ENCODE data around the gene ELL. TPM values are rescaled to one million over a fixed set of nuclear protein-coding genes. Genes with fewer than 3 reads are reported as not detected.

The ELL gene
- total RNA-seq, 1 donor from 2014 or later: 30.5 TPM

DNA sequence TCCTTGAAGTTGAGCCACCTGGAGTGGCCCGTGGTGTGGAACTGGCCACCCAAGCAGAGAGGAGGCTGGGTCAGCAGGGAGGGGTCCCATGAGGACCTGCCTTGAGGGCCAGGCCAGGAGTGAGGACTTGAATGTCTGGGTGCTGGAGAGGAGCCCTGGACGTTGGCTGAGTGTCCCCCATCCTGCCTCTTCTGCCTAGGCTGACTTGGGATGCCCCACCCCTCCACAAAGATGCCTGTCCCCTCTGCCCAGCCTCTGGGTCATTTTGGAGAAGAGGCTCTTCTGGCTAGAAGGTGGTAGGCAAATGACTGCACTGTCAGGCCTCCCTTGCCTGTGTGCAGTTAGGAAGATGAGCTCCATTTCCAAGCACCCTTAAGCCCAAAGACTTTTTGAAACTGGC lies 100.9 kb downstream of the ELL start:
- H3K36me3 ChIP-seq: no peaks in the 10 kb centered on the region
- H3K4me3 ChIP-seq: peak overlapping the region in 1 of 2 donors; percentile 65
- no peaks in the 10 kb centered on the region for H3K27me3 ChIP-seq
- H3K9me3 ChIP-seq: no peaks in the 10 kb centered on the region
- no peak for DNase-seq (ENCODE audit: low spot score in 2 of 2)
- H3K27ac ChIP-seq: peak overlapping the region; percentile 74 to 93
- TF ChIP-seq, protein P1, sequence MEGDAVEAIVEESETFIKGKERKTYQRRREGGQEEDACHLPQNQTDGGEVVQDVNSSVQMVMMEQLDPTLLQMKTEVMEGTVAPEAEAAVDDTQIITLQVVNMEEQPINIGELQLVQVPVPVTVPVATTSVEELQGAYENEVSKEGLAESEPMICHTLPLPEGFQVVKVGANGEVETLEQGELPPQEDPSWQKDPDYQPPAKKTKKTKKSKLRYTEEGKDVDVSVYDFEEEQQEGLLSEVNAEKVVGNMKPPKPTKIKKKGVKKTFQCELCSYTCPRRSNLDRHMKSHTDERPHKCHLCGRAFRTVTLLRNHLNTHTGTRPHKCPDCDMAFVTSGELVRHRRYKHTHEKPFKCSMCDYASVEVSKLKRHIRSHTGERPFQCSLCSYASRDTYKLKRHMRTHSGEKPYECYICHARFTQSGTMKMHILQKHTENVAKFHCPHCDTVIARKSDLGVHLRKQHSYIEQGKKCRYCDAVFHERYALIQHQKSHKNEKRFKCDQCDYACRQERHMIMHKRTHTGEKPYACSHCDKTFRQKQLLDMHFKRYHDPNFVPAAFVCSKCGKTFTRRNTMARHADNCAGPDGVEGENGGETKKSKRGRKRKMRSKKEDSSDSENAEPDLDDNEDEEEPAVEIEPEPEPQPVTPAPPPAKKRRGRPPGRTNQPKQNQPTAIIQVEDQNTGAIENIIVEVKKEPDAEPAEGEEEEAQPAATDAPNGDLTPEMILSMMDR (IDR thresholded peaks at IDR 0.05): no peak
- intact Hi-C loops (cut with DNase I): no loop called here
- peaks cover 12 to 53% of the 10 kb centered on the region in 2 donors for H3K4me1 ChIP-seq

GRCh38 chr19:18419699-18420460 lies 102.0 kb downstream of the ELL start:
- no peak for DNase-seq (ENCODE audit: low spot score in 2 of 2)
- Histone ChIP-seq H3K27ac (peak overlapping the region; percentile 74 to 93), H3K36me3 (no peaks in the 10 kb centered on the region), H3K4me3 (peak overlapping the region; percentile 65 to 75), H3K27me3 (no peaks in the 10 kb centered on the region), H3K9me3 (no peaks in the 10 kb centered on the region), H3K4me1 (peaks cover 15 to 53% of the 10 kb centered on the region in 2 donors)
- intact Hi-C loops (cut with DNase I): loop anchor here (2.0 to 10.0 kb wide), 4 partner anchors 17 to 315 kb away; partner anchors contain the start of gene RAB3A
- TF ChIP-seq, protein P1 (IDR thresholded peaks at IDR 0.05): no peak

DNA sequence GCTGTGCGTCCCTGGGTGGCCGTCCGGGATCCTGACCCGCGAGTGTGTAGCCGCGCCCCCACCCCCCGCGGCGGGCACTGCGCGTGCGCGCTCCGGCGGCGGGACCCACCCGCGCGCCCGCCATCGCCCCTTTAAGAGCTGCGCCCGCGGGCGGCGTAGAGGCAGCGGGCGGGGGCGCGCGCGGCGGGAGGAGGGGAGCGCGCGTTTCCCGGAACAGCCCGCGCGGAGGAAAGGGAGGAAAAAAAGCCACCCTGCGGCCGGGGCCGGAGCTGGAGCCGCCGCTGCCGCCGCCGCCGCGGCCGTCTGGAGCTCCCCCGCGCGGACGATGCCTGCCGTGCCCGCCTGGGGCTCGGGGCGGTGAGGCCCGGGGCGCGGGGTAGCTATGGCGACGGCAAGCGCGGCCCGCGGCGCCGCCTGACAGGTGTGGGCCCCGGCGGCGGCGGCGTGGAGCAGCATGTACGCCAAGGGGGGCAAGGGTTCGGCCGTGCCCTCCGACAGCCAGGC lies 102.6 kb downstream of the ELL start, which contains the start of gene SSBP4:
Gene SSBP4 (plus strand): TSS at position 204 of the 504 bp plus-strand sequence. CDS start 251 bp downstream, at position 455.
- Histone ChIP-seq H3K4me3 (peak within 1 kb of the TSS; percentile 65 to 75), H3K9me3 (no peaks in the 10 kb centered on the region), H3K27me3 (no peaks in the 10 kb centered on the region), H3K27ac (peak within 1 kb of the TSS; percentile 93 to 96), H3K36me3 (no peaks in the 10 kb centered on the region), H3K4me1 (peaks cover 15 to 57% of the 10 kb centered on the region in 2 donors)
- TF ChIP-seq, protein P1 (IDR thresholded peaks at IDR 0.05): peak in 1 of 3 experiments; percentile 76
- peak in 1 of 2 donors; percentile 86 for DNase-seq (ENCODE audit: low spot score in 2 of 2)
- intact Hi-C loops (cut with DNase I): loop anchor here (2.0 to 10.0 kb wide), 4 partner anchors 18 to 314 kb away; partner anchors contain the start of gene RAB3A

- DNase-seq (ENCODE audit: low spot score in 2 of 2): peak in 1 of 2 donors; percentile 81
These were observed 103.2 kb downstream of the ELL start for GRCh38 chr19:18418483-18419194.

DNA sequence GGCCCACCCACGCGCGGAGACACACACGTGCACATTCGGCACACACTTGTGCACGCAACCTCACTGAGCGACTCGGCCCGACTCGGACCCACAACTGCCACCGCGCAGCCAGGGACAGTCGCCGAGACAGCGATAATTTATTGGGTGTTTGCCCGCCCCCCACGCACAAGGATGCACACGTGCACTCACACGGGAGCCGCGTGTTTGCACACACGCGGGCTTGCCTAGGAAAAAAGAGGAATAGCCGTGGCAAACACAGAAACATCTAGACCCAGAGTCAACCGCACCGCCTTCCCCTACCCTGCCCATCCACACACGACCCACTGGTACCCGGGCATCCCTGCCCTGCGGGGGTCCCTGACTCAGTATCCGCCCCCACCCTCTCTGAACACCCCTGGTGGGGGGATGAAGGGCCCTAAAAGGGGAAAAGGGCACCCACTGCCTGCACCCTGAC lies 103.8 kb downstream of the ELL start:
- DNase-seq (ENCODE audit: low spot score in 2 of 2): no peak

More at GRCh38 chr19:18418483-18419194, 103.2 kb downstream of the ELL start:
- no peaks in the 10 kb centered on the region for H3K9me3 ChIP-seq
- intact Hi-C loops (cut with DNase I): loop anchor here (2.0 to 10.0 kb wide), 4 partner anchors 18 to 314 kb away; partner anchors contain the start of gene RAB3A
- TF ChIP-seq, protein P1 (IDR thresholded peaks at IDR 0.05): no peak
- no peaks in the 10 kb centered on the region for H3K36me3 ChIP-seq
- peak overlapping the region; percentile 65 to 75 for H3K4me3 ChIP-seq
- H3K27ac ChIP-seq: peak overlapping the region; percentile 93 to 96
- H3K4me1 ChIP-seq: peaks cover 15 to 55% of the 10 kb centered on the region in 2 donors
- H3K27me3 ChIP-seq: no peaks in the 10 kb centered on the region

More for the DNA sequence above, 103.8 kb downstream of the ELL start:
- Histone ChIP-seq H3K4me1 (peaks cover 15 to 54% of the 10 kb centered on the region in 2 donors), H3K4me3 (peak overlapping the region; percentile 57 to 65), H3K27me3 (no peaks in the 10 kb centered on the region), H3K36me3 (no peaks in the 10 kb centered on the region), H3K9me3 (no peaks in the 10 kb centered on the region), H3K27ac (peak overlapping the region; percentile 93 to 96)
- TF ChIP-seq, protein P1 (IDR thresholded peaks at IDR 0.05): no peak
- intact Hi-C loops (cut with DNase I): loop anchor here (2.0 to 10.0 kb wide), 4 partner anchors 19 to 313 kb away; partner anchors contain the start of gene RAB3A
